ENCODE results near the gene LENEP.

LENEP gene

GRCh38 chr1:155000726-155001424 is 7.5 kb downstream of the LENEP start:
- DNase-seq, result peak; percentile 63

GRCh38 chr1:155001425-155001674 is 8.0 kb downstream of the LENEP start:
- no peak for DNase-seq

- peak; percentile 96 for DNase-seq
Observed at GRCh38 chr1:155001675-155002463, 8.5 kb downstream of the LENEP start.

- DNase-seq, result no peak
Observed at GRCh38 chr1:155002464-155003226, 9.3 kb downstream of the LENEP start, which contains the start of gene ZBTB7B. ZBTB7B (plus strand) TSS chr1:155002802; CDS start chr1:155014661, 11,859 bp downstream.

GRCh38 chr1:155003227-155003765 is 9.9 kb downstream of the LENEP start:
- DNase-seq, result no peak

- no peak for DNase-seq
Observed at GRCh38 chr1:155003766-155004351, 10.5 kb downstream of the LENEP start.

GRCh38 chr1:155004352-155005075 is 11.1 kb downstream of the LENEP start:
- no peak for DNase-seq

GRCh38 chr1:155005076-155006011 is 12.0 kb downstream of the LENEP start:
- no peak for DNase-seq

- DNase-seq, result no peak
Observed at GRCh38 chr1:155006601-155007101, 13.3 kb downstream of the LENEP start.

- DNase-seq, result no peak
Observed at GRCh38 chr1:155007251-155007828, 14.0 kb downstream of the LENEP start.

- DNase-seq, result no peak
Observed at GRCh38 chr1:155008015-155008941, 14.9 kb downstream of the LENEP start.

- no peak for DNase-seq
Observed at GRCh38 chr1:155009221-155009711, 15.9 kb downstream of the LENEP start.

- no peak for DNase-seq
Observed at GRCh38 chr1:155009742-155010141, 16.4 kb downstream of the LENEP start.

- no peak for DNase-seq
Observed at GRCh38 chr1:155010211-155010918, 17.0 kb downstream of the LENEP start.

GRCh38 chr1:155011004-155011416 is 17.6 kb downstream of the LENEP start:
- no peak for DNase-seq

GRCh38 chr1:155011437-155012025 is 18.1 kb downstream of the LENEP start:
- DNase-seq, result no peak

GRCh38 chr1:155012026-155012546 is 18.7 kb downstream of the LENEP start:
- DNase-seq, result peak; percentile 65

Measured in NCI-H1436 (cell line).